C4-2B (cell line): ENCODE results near the gene PDZD2.
"Not testable (repeated sequence)": the region's sequence is repeated elsewhere in the genome, so short reads cannot be mapped to it uniquely, and the experiment has no call there.

Experiments
- ZFX ChIP-seq: fragments of 450-650 bp; IDR thresholded peaks from 2 replicates; pipeline ENCODE4 v1.6.1; 2017
- TF ChIP-seq, protein P1 (sequence below): fragments of 450-650 bp; conservative IDR thresholded peaks from 2 replicates; pipeline ENCODE4 v1.5.1; 2017; ENCODE audit warnings: mild to moderate bottlenecking

GRCh38 chr5:31728806-31729205 lies 89.9 kb downstream of the PDZD2 start:
- TF ChIP-seq, protein P1, sequence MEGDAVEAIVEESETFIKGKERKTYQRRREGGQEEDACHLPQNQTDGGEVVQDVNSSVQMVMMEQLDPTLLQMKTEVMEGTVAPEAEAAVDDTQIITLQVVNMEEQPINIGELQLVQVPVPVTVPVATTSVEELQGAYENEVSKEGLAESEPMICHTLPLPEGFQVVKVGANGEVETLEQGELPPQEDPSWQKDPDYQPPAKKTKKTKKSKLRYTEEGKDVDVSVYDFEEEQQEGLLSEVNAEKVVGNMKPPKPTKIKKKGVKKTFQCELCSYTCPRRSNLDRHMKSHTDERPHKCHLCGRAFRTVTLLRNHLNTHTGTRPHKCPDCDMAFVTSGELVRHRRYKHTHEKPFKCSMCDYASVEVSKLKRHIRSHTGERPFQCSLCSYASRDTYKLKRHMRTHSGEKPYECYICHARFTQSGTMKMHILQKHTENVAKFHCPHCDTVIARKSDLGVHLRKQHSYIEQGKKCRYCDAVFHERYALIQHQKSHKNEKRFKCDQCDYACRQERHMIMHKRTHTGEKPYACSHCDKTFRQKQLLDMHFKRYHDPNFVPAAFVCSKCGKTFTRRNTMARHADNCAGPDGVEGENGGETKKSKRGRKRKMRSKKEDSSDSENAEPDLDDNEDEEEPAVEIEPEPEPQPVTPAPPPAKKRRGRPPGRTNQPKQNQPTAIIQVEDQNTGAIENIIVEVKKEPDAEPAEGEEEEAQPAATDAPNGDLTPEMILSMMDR, result not testable (repeated sequence)
- TF ChIP-seq ZFX, result not testable (repeated sequence)
